ENCODE results near the gene PGP.

DNA sequence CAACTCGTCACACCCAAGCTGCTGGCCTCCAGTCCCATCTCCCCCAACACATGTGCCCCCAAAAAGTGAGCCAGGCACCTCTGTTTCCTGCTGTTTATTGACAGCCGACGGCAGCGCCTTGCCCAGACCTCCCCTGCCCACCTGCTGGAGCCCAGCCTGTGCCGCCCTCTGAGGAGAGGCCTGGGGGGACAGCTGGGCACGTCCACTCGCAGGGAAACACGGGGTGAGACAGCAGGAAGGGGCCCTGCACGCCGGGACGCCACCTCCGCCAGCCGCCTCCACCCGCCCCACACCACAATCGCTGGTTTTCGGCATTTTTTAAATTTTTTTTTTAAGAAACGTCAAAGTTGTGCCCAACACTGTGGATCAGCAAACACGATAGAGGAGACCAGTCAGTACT lies 37.5 kb downstream of the PGP start:
- TF ChIP-seq, protein P1, sequence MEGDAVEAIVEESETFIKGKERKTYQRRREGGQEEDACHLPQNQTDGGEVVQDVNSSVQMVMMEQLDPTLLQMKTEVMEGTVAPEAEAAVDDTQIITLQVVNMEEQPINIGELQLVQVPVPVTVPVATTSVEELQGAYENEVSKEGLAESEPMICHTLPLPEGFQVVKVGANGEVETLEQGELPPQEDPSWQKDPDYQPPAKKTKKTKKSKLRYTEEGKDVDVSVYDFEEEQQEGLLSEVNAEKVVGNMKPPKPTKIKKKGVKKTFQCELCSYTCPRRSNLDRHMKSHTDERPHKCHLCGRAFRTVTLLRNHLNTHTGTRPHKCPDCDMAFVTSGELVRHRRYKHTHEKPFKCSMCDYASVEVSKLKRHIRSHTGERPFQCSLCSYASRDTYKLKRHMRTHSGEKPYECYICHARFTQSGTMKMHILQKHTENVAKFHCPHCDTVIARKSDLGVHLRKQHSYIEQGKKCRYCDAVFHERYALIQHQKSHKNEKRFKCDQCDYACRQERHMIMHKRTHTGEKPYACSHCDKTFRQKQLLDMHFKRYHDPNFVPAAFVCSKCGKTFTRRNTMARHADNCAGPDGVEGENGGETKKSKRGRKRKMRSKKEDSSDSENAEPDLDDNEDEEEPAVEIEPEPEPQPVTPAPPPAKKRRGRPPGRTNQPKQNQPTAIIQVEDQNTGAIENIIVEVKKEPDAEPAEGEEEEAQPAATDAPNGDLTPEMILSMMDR (IDR thresholded peaks at IDR 0.05; ENCODE audit: borderline replicate concordance, extremely low read depth, low read length, poor library complexity, severe bottlenecking) = no peak
- TF ChIP-seq EZH2 (IDR thresholded peaks at IDR 0.05; ENCODE audit: borderline replicate concordance, low read depth, low read length, severe bottlenecking) = no peak

All from DND-41 (cell line).